ENCODE measurements around the gene TIMM9. TPM values are rescaled to one million over a fixed set of nuclear protein-coding genes. Genes with fewer than 3 reads are reported as not detected.
"Not testable (repeated sequence)": the region's sequence is repeated elsewhere in the genome, so short reads cannot be mapped to it uniquely, and the experiment has no call there.

The TIMM9 gene
- total RNA-seq, 2 donors from 2014 or later, result 70.6 to 93.5 TPM

GRCh38 chr14:58390830-58391229 lies 36.5 kb downstream of the TIMM9 start:
- Mint-ChIP-seq H3K27ac (no peak overlapping the region), H3K36me3 (ENCODE audit: insufficient read depth in 2 of 2) (no peaks in the 10 kb centered on the region), H3K4me1 (ENCODE audit: low read depth) (peaks cover 5% of the 10 kb centered on the region), H3K9me3 (no peaks in the 10 kb centered on the region), H3K4me3 (no peak overlapping the region), H3K27me3 (ENCODE audit: low read depth) (no peaks in the 10 kb centered on the region)
- DNase-seq (no peak), ATAC-seq (replicated peaks in 1 of 2) (no peak)

DNA sequence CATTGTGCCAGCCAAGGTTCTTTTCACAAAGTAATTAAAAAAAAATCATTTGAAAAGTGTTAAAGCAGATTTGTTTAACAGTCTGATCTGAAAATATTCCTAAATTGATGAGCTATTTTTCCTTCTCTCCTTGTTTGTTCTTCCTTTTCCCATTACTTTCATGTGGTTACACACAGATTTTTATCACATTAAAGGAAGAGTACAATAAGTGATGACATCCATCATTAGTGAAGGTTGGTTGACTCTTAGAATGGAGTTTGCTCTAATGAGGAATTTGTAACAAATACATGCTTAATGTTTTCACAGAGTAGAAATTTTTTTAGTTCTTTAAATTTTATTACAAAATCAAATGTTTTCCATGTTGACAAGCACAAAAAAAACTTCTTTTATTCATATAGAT lies 50.5 kb downstream of the TIMM9 start:
- ATAC-seq (replicated peaks in 1 of 2), result no peak
- Mint-ChIP-seq H3K36me3 (ENCODE audit: insufficient read depth in 2 of 2) (peaks cover 0 to 16% of the 10 kb centered on the region in 2 donors), H3K27ac (no peak overlapping the region), H3K4me3 (no peak overlapping the region), H3K4me1 (ENCODE audit: low read depth) (no peaks in the 10 kb centered on the region), H3K9me3 (no peaks in the 10 kb centered on the region), H3K27me3 (ENCODE audit: low read depth) (no peaks in the 10 kb centered on the region)
- DNase-seq, result no peak

DNA sequence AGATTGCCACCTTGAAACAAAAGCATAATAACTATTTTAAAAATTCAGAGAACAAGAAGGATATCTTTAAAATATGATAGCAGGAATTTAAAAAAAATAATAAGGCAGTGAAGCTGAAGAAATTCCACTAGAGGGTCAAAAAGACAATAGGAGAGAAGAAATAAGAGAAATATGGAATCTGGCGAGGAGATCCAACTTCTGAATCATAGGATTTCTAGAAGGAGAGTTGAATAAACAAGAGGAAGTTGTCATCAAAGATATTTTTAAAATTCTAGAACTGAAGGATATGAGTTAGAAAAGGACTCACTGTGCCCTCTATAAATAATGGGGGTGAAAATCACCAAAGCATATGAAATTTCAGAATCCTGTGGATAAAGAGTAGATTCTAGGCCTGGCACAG lies 58.4 kb downstream of the TIMM9 start:
- Mint-ChIP-seq H3K27ac (peak overlapping the region; percentile 33), H3K4me1 (ENCODE audit: low read depth) (peaks cover 14% of the 10 kb centered on the region), H3K9me3 (no peaks in the 10 kb centered on the region), H3K4me3 (no peak overlapping the region), H3K27me3 (ENCODE audit: low read depth) (no peaks in the 10 kb centered on the region), H3K36me3 (ENCODE audit: insufficient read depth in 2 of 2) (peaks cover 5 to 40% of the 10 kb centered on the region in 2 donors)
- no peak for ATAC-seq (replicated peaks in 1 of 2)
- no peak for DNase-seq

- ATAC-seq (replicated peaks in 1 of 2) (no peak), DNase-seq (no peak)
- H3K36me3 Mint-ChIP-seq (ENCODE audit: insufficient read depth in 2 of 2), result peaks cover 5 to 39% of the 10 kb centered on the region in 2 donors
- H3K27ac Mint-ChIP-seq, result no peak overlapping the region
- no peaks in the 10 kb centered on the region for H3K9me3 Mint-ChIP-seq
- no peaks in the 10 kb centered on the region for H3K27me3 Mint-ChIP-seq (ENCODE audit: low read depth)
- peaks cover 14% of the 10 kb centered on the region for H3K4me1 Mint-ChIP-seq (ENCODE audit: low read depth)
- no peak overlapping the region for H3K4me3 Mint-ChIP-seq
Observed at GRCh38 chr14:58367296-58367695, 60.0 kb downstream of the TIMM9 start.

DNA sequence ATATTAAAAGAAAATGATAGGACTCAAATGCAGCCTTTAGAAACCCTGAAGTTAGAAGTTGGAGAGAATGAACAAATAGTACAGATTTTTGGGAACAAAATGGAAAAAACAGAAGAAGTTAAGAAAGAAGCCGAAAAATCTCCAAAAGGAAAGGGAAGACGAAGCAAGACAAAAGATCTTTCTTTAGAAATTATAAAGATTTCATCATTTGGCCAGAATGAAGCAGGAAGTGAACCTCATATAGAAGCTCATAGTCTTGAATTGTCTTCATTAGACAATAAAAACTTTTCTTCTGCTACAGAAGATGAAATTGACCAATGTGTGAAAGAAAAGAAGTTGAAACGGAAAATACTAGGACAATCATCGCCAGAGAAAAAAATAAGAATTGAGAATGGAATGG lies 63.0 kb downstream of the TIMM9 start:
- Mint-ChIP-seq H3K9me3 (no peaks in the 10 kb centered on the region), H3K4me1 (ENCODE audit: low read depth) (peaks cover 14% of the 10 kb centered on the region), H3K4me3 (no peak overlapping the region), H3K36me3 (ENCODE audit: insufficient read depth in 2 of 2) (peaks cover 5 to 36% of the 10 kb centered on the region in 2 donors), H3K27me3 (ENCODE audit: low read depth) (no peaks in the 10 kb centered on the region), H3K27ac (peak overlapping the region; percentile 1)
- DNase-seq (no peak), ATAC-seq (replicated peaks in 1 of 2) (no peak)

DNA sequence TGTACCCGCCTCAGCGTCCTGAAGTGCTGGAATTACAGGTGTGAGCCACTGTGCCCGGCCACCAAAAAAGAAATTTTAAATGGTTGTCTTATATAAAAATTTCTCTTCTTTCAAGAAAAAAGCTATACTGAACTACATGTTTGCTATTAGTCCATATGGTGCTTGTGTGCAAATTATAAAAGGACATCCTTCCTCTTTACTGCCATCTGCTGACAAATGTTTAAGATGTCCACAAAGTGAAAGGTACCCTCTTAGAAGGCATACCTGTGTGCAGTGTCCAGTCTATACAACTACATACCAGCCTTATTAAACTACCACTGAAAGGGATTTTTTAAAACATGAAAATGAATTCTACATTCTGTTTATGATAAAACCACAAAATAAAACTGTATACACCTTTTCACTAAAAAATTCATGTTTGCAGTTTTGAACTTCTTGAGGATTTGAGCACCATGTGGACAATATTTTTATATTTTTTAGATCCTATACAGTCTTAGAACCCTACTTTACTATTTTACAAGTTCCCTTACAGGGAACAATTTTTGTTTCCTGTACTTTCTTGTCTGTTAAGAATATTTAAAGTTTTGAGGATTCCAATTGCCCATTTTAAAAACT lies 64.4 kb downstream of the TIMM9 start:
- no peak for DNase-seq
- Mint-ChIP-seq H3K4me1 (ENCODE audit: low read depth) (peaks cover 14% of the 10 kb centered on the region), H3K9me3 (no peaks in the 10 kb centered on the region), H3K4me3 (no peak overlapping the region), H3K36me3 (ENCODE audit: insufficient read depth in 2 of 2) (peaks cover 2 to 26% of the 10 kb centered on the region in 2 donors), H3K27me3 (ENCODE audit: low read depth) (no peaks in the 10 kb centered on the region), H3K27ac (no peak overlapping the region)
- no peak for ATAC-seq (replicated peaks in 1 of 2)

- not testable (repeated sequence) for H3K27me3 Mint-ChIP-seq (ENCODE audit: low read depth); ATAC-seq (replicated peaks in 1 of 2); H3K4me3 Mint-ChIP-seq; DNase-seq; H3K9me3 Mint-ChIP-seq; H3K27ac Mint-ChIP-seq
- Mint-ChIP-seq H3K4me1 (ENCODE audit: low read depth) (peaks cover 14% of the 10 kb centered on the region), H3K36me3 (ENCODE audit: insufficient read depth in 2 of 2) (peaks cover 2 to 21% of the 10 kb centered on the region in 2 donors)
Observed at GRCh38 chr14:58362272-58362671, 65.1 kb downstream of the TIMM9 start.

Other genes starting within 250 kb of the TIMM9 start
- 10 to 100 TPM; 44.6 to 47.0 TPM for gene ACTR10, start 227.4 kb downstream of the TIMM9 start, total RNA-seq
- 100 to 1,000 TPM; 177 to 194 TPM for gene PSMA3, start 182.7 kb downstream of the TIMM9 start, total RNA-seq
- 10 to 100 TPM; 33.9 to 42.2 TPM for gene ARID4A, start 129.0 kb downstream of the TIMM9 start, total RNA-seq
- not detected for gene TOMM20L, start 31.6 kb downstream of the TIMM9 start, total RNA-seq
- gene KIAA0586, start 188 bp upstream of the TIMM9 start, total RNA-seq, result 10 to 100 TPM; 44.7 to 53.9 TPM
- 10 to 100 TPM; 11.3 to 15.1 TPM for gene DACT1, start 210.4 kb upstream of the TIMM9 start, total RNA-seq